GM20431 (cell line): ENCODE results near the gene SASS6.

Experiments
- in situ Hi-C: fragments of 300-500 bp; cut with MseI, MboI; formaldehyde crosslinking; loops from one replicate; pipeline ENCODE4 v1.15.0; 2020; ENCODE audit warnings: low sequenced_read_pairs; ENCODE audit not compliant: unreplicated experiment

Gene SASS6

DNA sequence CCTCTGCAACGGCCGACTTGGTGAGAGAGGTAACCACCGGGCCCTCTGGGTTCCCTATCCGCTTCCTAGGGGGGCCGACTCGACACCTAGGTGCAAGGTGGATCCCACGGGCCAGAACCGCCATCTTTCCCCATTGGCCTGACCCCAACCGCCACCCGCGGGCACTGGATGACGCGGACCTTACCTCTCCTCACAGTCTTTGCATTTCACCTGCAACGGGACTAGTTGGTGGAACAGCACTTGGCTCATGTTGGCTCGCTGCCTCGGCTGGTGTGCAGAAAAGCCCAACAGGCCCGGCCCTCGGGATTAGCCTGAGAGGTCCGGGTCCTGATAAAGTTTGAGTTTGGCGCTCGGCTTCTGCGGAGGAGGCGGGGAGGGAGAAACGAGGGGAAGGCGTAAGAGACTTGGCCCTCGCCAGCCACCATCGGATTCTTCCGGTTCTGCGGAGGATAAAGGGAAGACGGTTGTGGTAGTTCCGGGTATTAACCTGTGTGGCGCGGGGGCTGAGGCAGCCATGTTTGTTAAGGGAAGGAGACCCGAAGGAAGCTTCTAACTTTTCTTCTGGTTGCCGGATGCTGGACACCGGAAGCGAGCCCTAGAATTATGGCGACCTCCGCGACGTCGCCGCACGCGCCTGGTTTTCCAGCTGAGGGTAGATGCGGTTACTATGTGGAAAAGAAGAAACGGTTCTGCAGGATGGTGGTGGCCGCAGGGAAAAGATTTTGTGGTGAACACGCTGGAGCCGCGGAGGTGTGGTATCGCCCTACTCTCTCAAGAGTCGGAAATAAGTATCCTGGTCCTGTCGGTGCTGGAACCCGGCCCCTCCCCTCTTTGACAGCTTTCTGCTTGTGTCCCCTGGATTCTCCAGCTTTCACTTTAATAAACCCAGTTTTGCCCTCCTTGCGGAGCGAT is at the start of gene SASS6, which contains the start of gene TRMT13:
SASS6 (minus strand) TSS at position 365 of the 912 bp plus-strand sequence; CDS start at position 249, 116 bp downstream.
TRMT13 (plus strand) TSS at position 598 of the 912 bp plus-strand sequence; CDS start at position 604, 6 bp downstream.
- in situ Hi-C loops, result no loop called here

DNA sequence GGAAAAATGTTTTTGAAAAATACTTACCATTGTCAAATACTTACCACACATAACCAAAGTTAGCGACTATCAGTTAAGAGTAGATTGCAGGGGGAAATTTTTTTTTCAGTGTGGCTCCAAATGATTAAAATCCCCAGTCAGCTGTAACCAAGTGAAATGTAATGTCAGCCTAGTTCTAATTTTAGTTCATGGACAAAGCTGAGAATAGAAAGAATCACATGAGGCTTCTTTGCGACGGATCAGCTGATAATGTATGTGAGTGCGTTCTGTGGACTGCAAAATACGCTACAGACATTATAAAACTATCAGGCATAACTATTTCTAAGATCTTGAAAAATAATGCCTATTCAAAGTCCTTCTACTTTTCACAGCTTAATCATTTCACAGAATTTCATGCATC is 45.4 kb upstream of the SASS6 start, which contains the start of gene LRRC39:
LRRC39 (minus strand) TSS at position 166 of the 400 bp plus-strand sequence. CDS start 9,740 bp downstream, outside the sequence.
- in situ Hi-C loops, result no loop called here

DNA sequence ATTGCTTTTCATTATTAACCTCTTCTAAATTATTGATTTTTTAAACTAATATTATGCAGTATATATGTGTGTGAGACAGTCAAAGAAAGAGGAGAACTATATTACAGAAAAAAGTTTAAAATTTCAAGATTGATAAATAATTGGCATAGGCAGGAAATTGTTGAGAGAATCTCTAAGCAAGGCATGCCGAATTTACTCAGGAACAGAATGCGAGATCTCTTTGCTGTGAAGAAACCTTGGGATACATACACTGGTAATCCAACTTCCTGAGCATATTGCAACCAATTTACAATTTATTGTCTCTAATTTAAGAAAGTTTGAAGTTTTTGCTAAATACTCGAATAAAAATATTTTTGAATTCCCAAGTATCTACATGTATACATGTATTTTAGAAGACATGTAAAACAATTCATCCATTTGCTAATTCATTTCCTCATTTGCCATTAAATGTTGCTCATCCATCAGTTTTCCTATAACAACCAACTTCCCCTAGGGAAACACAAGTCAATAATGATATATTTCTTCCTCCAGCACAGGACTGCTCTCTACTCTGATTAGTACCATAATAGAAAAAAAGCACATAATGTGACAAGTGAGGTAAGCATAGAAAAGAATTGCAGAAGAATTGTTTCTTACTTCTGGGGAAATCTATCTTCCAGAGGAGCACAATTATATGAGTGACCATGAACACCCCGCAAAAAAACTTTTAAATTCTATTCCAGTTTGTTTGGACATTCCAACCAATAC is 44.7 kb upstream of the SASS6 start:
- in situ Hi-C loops, result no loop called here

DNA sequence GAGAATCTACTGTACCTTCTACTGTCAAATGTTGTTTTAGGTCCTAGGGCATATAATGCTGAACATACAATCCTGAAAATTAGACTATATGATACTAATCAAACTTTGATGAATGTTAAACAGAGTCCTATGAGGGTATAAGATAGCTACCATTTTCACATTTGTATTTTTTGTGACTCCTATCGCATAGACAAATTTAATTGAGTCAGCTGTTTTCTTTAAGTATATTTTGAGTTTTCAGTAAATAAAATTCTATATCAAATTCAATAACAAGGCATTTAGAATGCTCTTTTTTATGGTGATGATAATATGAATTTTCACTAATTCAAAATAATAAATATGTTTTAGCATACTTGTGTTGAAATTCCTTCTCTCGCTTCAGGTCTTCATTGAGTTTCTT is 35.3 kb upstream of the SASS6 start:
- in situ Hi-C loops, result no loop called here

- in situ Hi-C loops, result no loop called here
Measured at GRCh38 chr1:100164702-100165101, 32.0 kb upstream of the SASS6 start.

- in situ Hi-C loops, result no loop called here
Measured at GRCh38 chr1:100164216-100164615, 31.5 kb upstream of the SASS6 start.

- in situ Hi-C loops, result no loop called here
Measured at GRCh38 chr1:100162881-100163280, 30.2 kb upstream of the SASS6 start.

GRCh38 chr1:100152271-100152670 is 19.5 kb upstream of the SASS6 start:
- in situ Hi-C loops, result no loop called here

DNA sequence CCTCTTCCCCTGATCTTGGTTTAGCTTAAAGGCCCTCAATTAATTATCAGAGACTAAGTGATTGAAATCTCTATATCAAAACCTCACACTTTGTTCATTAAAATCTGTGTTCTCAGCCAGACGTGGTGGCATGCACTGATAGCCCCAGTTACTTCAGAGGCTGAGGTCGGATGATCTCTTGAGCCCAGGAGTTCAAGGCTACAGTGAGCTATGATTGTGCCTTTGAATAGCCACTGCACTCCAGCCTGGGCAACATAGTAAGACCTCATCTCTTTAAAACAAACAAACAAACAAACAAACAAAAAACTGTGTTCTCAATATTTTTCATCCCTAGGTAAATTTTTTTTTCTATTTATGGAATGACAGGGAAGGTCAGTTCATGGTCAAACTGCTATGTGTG is 18.9 kb upstream of the SASS6 start:
- in situ Hi-C loops, result no loop called here

GRCh38 chr1:100147875-100148274 is 15.1 kb upstream of the SASS6 start:
- in situ Hi-C loops, result no loop called here

DNA sequence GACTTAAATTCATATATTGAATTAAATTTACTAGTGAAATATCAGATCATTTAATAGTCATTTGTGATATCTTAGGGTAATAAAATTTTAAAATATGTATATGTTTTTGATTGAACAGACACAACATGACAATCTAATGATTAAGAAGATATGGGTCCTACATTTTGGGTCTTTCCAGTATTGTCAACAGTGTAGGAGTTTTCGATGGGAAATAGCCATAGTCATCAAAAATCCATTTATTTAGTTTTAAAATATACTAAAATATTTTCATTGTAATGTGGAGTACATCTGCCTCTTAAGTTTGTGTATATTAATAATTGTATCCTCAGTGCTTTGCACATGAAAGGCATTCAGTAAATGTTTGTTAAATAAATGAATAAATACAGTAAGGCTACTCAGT is 14.2 kb upstream of the SASS6 start:
- in situ Hi-C loops, result no loop called here

GRCh38 chr1:100145116-100145515 is 12.4 kb upstream of the SASS6 start:
- in situ Hi-C loops, result no loop called here

- in situ Hi-C loops, result no loop called here
Measured at GRCh38 chr1:100142343-100142742, 9.6 kb upstream of the SASS6 start.

DNA sequence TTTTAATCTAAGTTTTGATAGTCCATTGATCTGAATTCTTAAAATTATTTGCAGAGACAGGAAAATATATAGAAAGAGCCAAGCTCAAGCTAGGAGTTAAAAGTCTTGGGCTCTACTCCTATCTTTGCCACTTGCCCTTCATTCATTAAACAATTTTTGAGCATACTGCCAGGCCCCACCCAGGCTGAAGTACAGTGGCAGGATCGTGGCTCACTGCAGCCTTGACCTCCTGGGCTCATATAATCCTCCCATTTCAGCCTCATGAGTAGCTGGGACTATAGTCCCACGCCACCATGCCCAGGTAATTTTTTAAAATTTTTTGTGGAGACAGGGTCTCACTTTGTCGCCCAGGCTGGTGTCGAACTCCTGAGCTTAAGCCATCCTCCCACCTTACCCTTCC is 8.5 kb upstream of the SASS6 start:
- in situ Hi-C loops, result no loop called here

DNA sequence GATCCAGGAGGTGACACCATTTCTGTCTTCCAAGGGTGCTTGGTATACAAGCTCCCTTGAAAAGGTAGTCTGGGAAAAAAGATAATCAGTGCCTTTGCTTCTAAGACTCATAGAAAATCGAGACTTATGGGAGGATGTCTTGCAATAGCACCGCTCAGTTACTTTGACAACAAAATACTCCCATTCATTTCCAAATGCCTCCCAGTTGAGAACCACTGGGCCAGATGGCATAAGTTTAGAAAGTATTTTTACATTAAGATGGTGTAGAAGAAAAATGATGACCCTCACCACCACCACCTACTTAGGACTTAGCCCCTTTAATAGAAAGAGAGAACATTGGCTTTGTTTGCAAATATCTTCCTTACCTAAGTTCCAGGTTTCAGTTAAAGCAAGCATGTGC is 4.9 kb upstream of the SASS6 start:
- in situ Hi-C loops, result no loop called here

DNA sequence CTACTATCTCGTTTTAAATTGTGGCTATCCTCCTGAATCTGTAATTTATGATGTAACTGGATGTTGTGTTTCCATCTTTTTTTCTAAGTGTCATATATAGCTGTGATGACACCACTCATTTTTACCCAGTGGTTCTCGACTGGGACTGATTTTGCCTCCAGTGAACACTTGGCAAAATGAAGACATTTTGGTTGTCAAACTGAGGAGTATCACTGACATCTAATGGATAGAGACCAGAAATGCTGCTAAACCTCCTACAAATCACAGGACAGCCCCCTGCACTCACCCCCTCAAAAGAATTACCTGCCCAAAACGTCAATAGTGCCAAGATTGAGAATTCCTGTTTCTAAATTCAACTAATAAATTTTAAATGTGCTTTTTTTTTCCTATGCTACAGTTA is 2.1 kb upstream of the SASS6 start:
- in situ Hi-C loops, result no loop called here

- in situ Hi-C loops, result no loop called here
Measured at GRCh38 chr1:100131623-100132022, 1.1 kb downstream of the SASS6 start.

DNA sequence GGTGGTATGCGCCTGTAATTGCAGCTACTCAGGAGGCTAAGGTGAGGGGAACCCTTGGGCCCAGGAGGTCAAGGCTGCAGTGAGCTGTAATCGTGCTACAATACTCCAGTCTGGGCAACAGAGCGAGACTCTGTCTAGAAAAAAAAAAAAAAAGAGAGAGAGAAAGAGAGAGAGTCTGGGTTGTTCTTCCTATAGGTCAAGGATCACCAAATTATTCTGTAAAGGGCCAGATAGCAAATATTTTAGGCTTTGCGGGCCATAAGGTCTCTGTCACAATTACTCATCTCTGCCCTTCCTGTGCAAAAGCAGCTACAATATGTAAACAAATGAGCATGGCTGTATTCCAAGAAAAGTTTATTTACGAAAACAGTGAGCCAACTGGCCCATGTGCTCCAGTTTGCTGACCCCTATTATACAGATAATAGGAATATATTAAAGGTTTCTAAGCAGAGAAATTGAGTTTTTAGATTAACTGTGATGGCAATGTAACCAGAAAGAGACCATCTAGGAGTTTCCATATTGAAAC is 2.1 kb downstream of the SASS6 start:
- in situ Hi-C loops, result no loop called here

- in situ Hi-C loops, result no loop called here
Measured at GRCh38 chr1:100127226-100127625, 5.5 kb downstream of the SASS6 start.

DNA sequence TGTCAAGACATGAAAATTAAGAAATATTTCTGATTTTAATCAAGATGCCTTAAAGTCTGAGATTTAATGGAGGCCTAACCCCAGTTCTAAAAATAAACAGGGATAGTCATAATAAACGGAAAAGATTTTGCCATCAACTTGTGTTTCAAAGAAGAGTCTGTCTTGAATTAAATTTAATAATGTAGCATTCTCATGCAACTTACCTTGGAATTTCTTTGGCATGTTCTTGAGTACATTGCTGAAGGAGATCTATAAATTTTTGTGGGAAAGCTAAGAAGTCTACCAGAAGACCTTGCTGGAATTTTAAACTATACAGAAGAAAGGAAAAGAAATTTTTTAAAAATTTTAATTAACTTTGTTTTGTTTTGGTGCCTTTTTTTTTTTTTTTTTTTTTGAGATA is 10.6 kb downstream of the SASS6 start:
- in situ Hi-C loops, result no loop called here

GRCh38 chr1:100115524-100115923 is 17.2 kb downstream of the SASS6 start:
- in situ Hi-C loops, result no loop called here
